Amniotic epithelial cell (primary cell): ENCODE results near the gene L1TD1.
"Not testable (repeated sequence)": the region's sequence is repeated elsewhere in the genome, so short reads cannot be mapped to it uniquely, and the experiment has no call there.

Experiments
- DNase-seq: peaks from one replicate; pipeline ENCODE4 v3.0.0-alpha.2; 2010; ENCODE audit warnings: low read depth

Gene L1TD1

DNA sequence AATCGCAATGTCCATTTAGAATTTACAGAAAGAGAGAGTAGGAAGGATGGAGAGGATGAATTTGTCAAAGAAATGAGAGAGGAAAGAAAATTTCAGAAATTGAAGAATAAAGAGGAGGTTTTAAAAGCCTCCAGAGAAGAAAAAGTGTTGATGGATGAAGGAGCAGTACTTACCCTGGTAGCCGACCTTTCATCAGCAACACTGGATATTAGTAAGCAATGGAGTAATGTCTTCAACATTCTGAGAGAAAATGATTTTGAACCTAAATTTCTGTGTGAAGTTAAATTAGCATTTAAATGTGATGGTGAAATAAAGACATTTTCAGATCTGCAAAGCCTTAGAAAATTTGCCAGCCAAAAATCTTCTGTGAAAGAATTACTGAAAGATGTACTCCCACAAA lies 12.5 kb downstream of the L1TD1 start:
- no peak for DNase-seq

DNA sequence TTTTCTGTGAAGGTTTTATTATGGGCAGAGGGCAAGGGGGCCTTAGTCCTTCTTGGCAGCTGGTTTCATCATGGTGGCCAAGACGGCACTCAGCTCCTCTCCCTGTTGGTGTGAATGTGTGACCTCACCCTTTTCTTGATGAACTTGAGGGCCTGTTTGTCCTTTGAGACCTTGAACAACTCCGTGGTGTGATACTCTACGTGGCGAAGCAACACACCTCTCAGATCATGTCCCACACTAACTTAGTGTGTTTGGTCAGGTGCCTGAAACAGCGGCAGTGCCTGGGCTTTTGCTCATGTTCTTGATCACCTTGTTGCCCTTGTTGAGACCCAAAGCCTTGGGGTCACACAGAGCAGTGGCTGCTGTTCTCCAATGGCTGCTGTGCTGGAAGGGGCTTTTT lies 13.4 kb downstream of the L1TD1 start:
- no peak for DNase-seq

DNA sequence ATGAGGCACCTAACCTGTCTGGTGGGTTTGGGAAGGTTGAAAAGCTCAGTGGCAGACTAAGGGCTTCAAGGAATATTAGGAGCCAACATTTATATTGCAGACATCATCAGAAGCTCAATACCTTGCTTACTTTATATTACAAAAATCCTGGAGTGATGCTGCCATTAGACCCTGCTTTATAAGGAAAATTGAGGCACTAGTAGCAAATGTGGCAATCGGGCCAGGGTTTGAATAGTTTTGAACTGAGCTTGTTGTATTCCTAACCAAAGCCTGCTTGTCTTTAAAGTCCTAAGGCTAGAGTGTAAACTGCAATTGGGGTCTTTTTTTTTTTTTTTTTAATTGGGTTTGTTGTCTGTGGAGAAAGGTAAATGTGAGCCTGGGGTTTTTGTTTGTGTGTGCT lies 14.3 kb downstream of the L1TD1 start:
- DNase-seq = no peak

DNA sequence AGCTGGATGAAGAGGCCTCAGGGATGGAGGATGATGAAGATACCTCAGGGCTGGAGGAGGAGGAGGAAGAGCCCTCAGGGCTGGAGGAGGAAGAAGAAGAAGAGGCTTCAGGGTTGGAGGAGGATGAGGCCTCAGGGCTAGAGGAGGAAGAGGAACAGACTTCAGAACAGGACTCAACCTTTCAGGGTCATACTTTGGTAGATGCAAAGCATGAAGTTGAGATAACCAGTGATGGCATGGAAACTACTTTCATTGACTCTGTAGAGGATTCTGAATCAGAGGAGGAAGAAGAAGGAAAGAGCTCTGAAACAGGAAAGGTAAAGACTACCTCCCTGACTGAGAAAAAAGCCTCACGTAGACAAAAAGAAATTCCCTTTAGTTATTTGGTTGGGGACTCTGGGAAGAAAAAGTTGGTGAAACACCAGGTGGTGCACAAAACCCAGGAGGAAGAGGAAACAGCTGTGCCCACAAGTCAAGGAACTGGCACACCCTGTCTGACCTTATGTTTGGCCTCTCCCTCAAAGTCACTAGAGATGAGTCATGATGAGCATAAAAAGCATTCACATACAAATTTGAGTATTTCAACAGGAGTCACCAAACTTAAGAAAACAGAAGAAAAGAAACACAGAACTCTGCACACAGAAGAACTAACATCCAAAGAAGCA lies 15.4 kb downstream of the L1TD1 start:
- DNase-seq = no peak

DNA sequence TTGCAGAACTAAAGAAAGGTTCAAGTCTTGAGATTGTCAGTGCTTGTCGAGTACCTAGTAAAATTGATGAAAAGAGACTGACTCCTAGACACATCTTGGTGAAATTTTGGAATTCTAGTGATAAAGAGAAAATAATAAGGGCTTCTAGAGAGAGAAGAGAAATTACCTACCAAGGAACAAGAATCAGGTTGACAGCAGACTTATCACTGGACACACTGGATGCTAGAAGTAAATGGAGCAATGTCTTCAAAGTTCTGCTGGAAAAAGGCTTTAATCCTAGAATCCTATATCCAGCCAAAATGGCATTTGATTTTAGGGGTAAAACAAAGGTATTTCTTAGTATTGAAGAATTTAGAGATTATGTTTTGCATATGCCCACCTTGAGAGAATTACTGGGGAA lies 16.3 kb downstream of the L1TD1 start:
- DNase-seq = peak; percentile 0

DNA sequence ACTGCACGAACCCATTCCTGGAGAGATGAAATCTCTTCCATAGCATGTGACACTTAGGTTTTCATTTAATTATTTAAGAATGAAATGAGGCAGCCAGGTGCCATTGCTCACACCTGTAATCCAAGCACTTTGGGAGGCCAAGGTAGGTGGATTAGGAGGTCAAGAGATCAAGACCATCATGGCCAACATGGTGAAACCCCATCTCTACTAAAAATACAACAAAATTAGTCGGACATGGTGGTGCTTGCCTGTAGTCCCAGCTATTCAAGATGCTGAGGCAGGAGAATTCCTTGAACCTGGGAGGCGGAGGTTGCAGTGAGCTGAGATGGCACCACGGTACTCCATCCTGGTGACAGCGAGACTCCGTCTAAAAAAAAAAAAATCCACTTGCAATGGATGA lies 17.8 kb downstream of the L1TD1 start:
- no peak for DNase-seq

DNA sequence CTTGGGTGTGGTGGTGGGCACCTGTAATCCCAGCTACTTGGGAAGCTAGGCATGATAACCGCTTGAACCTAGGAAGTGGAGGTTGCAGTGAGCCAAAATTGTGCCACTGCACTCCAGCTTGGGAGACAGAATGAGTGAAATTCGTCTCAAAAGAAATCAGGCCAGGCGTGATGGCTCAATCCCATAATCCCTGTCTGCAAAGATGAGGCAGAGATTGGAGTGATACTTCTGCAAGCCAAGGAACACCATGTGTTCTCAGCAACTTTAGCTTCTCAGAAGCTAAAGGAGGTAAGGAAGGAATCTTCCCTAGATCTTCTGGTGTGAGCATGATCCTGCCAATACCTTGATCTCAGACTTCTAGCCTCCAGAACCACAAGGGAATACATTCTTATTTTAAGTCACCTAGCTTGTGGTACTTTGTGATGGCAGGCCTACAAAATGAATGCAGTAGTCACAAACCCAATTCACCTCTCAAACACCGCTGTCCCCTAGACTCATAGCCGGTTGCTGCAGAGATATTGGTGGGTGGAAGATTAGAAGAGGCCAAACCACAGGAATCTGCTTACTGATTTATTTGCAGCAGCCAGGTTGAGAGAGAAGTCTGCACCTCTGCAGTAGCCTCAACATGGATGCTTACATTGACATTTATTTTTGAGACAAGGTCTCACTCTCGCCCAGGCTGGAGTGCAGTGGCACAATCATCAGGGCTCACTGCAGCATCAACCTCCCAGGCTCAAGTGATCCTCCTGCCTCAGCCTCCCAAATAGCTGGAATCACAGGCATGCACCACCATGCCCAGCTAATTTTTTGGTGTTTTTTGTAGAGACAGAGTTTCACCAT lies 18.6 kb downstream of the L1TD1 start:
- DNase-seq = no peak

DNA sequence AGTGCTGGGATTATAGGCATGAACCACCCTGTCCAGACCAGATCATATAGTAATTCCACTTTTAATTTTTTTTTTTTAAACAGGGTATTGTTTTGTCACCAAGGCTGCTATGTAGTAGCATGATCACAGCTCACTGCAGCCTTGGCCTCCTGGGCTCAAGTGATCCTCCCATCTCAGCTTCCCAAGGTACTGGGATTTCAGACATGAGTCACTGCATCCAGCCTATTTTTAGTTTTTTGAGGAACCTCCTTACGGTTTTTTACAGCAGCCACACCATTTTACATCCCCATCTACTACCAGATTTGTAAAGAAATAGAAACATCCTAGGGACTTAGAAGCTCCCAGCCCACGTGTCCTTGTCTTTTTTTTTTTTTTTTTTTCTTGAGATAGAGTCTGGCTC lies 24.0 kb downstream of the L1TD1 start:
- DNase-seq = no peak

DNA sequence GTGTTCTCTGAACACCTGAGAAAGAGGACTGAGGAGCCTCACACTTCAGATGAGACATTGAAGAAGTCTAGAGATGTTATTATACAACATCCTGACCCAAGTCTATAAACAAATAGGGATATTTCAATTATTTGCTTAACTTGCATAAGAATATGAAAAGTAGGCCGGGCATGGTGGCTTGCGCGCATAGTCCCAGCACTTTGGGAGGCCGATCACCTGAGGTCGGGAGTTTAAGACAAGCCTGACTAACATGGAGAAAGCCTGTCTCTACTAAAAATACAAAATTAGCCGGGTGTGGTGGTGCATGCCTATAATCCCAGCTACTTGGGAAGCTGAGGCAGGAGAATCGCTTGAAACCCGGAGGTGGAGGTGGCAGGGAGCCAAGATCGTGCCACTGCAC lies 25.8 kb downstream of the L1TD1 start:
- not testable (repeated sequence) for DNase-seq

DNA sequence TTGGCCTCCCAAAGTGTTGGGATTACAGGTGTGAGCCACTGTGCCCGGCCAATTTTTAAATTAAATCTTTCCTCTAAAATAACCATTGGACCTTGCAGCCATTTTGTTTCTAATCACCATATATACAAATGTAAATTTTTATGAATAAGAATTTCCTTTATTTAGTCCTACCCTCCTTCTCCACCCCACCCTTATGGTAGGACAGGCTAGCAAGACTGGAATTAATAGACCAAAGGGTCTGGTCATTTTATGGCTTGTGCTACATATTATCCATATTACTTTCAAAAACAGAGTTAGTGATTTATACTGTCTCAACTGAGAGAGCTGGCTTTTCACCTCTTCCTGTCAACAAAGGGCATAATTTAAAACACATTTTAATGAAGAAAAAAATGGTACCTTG lies 26.5 kb downstream of the L1TD1 start:
- DNase-seq = no peak

DNA sequence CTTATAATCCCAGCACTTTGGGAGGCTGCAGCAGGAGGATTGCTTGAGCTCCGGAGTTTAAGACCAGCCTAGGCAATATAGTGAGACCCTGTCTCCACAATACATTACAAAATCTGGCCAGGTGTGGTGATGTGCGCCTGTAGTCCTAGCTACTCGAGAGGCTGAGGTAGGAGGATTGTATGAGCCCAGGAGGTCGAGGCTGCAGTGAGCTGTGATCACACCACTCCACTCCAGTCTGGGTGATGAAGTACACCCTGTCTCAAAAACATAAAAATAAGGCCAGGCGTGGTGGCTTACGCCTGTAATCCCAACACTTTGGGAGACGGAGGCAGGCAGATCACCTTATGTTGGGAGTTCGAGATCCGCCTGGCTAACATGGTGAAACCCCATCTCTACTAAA lies 27.7 kb downstream of the L1TD1 start:
- DNase-seq = no peak

DNA sequence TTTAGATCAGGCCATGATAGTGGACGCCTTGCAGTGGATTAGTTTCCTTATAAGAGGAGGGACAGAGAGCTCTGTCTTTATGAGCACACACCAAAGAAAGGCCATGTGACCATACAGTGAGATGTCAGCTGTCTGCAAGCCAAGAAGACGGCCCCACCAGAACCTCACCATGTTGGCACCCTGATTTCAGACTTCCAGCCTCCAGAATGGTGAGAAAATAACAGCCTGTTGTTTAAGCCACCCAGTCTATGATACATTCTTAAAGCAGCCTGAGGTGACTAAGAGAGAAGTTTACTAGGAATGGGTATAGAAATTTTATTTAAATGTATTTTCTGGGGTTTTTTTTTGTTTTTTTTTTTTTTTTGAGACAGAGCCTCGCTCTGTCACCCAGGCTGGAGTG lies 29.5 kb downstream of the L1TD1 start:
- no peak for DNase-seq

DNA sequence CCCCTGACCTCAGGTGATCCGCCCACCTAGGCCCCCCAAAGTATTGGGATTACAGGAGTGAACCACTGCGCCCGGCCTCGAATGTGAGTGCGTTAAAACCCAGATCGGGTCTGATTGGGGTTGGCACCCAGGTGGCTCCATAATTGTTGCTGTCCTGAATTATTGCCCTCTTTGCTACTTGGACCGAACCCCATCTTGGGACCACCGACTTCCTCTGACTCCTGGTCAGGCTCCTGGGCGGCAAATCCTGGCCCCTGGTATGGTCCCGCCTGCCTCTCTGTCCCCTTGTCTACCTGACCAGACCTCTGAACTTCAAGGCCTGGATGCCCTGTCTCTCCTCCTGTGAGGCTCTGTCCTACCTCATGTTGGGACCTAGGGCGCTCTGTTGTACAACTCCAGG lies 32.8 kb downstream of the L1TD1 start:
- no peak for DNase-seq

DNA sequence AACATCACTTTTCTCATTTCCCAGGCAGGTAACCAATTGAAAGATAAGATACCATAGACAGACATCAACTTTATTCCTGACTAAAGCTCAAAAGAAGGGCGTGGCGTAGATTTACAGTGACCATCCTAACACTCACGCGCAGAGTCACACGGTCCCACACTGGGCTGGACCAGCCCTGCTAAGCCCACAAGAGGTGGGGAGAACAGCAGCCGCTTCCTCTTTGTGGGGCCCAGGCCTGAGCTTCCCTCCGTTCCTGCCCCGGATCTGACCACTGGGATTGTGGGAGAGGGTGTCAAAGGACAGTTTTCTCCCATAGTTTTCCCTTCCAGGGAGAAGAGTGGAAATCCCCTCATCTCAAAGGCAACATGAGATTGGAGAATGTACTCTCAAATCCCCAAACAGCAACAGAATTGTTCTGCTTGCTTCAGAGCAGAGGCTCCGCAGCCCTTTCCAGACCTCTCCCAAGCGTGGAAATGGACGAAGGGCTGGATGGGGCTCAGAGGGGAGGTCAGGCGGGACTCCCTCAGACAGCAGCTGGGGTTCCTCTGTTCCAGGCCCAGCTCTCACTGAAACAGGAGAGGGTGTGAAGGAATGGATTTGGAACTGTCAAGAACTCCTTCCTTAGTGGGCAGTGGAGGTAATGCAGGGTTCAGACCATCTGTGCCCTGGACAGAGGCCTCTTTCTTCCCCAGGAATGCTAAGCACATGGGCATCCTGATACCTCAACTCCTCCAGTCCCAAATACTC lies 33.7 kb downstream of the L1TD1 start:
- DNase-seq = no peak

DNA sequence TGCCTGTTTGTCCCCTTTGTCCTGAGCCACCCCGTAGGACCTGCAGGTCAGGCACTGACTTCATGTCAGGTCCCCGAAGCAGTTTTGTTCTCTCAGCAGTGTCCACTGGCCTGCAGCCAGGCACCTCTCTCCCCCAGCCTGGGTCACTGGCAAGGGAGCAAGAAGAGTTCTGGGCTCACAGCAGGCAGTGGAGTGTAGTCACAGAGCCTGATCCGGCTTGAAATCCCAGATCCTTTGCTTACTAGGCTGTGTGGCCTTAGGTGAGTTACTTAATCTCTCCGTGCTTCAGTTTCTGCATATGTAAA lies 34.2 kb downstream of the L1TD1 start:
- no peak for DNase-seq

DNA sequence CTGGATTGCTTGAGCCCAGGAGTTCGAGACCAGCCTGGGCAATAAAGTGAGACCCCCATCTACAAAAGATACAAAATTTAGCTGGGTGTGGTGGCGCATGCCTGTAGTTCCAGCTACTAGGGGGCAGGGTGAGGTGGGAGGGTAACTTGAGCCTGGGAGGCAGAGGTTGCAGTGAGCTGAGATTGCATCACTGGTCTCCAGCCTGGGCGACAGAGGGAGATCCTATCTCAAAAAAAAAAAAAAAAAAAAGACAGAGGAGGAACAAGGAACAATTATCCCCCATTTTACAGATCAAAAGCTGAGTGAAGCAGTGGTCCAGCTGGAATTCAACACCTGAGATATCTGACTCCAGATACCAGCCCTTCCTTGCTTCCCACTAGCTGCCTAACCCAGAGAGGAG lies 34.8 kb downstream of the L1TD1 start:
- no peak for DNase-seq

DNA sequence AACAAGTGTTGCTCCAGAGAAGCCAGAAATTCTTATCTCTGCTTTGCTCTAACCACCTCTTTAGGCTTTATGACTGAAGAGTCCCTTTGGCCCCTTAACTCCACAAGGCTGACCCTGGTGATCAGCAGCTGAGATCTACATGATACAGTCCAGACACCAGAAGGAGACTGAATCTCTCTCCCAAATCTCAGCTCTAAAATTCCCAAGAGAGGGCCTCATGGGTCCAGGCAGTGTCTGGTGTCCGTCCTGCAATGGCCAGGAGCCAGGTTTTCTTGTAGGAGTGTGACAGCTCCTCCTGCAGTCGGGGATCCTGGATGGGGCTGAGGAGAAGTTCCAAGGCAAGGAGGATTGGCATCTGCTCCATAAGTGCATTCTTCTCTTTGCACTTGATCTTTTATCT lies 35.3 kb downstream of the L1TD1 start:
- DNase-seq = no peak

DNA sequence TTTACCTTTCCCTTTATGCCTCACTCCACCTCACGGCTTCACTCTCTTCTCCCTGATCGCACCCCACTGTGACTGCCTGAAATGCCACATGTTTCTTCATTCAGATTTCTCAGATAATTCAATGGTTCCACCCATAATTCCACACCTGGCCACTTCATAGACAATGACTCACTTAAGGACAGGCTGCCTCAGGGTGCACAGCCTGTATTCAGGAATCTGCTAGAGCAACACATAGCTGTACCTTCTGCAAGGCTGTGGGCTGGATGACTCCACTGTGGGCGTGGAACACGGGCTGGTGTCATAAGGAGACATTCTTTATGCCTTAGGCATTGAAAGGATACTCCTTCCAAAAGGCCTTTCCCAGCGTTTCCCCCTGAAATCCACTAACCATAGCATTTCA lies 36.1 kb downstream of the L1TD1 start:
- DNase-seq = peak; percentile 6

DNA sequence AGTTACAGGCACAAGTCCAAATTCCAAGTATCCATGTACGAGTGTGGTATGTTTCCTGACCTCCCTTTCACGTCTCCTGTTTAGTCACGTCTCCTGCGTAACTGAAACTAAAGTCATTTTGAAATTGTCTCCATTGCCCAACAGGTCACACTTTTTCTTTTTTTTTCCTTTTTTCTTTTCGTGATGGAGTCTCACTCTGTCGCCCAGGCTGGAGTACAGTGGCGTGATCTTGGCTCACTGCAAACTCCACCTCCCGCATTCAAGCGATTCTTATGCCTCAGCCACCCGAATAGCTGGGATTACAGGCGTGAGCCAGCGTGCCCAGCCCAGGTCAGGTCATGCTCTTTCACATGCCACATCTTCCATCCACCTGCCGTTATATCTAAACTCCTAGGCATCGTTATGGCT lies 38.2 kb downstream of the L1TD1 start:
- no peak for DNase-seq

DNA sequence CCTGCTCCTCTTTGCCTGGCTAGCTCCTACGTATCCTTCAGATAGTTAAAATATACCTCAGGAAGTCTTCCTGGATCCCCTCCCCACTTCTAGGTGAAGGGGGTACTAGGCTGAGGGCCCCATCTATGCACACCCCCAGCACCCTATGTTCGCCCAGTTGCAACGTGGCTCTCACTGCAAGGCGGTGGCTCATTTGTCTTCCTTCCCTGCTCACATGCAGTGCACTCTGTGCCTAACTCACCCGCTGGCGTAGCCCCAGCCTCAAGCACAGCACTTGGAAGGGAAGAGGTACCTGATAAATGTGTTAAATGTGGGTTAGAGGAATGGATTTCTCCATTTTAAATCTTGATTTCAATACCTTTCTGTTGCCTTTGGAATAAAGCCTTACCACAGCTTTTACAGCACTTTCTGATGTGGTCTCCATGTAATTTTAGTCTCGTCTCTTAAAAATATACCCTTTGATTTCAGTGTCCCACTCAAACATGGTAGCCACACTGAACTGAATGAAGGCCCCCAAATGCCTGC lies 39.3 kb downstream of the L1TD1 start:
- DNase-seq = no peak

DNA sequence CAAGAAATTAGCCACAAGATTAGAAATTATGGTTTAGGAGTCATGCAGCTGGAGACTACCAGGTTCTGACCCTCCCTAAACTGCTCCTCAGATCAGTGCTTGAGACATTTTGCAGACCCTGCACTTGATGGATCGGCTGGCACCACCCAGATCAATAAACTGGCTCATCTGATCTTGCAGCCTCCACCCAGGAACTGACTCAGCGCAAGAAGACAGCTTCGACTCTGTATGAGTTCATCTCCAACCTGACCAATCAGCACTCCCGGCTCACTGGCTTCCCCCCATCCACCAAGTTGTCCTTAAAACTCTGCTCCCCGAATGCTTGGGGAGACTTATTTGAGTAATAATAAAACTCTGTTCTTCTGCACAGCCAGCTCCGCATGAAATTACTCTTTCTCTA lies 40.0 kb downstream of the L1TD1 start:
- DNase-seq = no peak

DNA sequence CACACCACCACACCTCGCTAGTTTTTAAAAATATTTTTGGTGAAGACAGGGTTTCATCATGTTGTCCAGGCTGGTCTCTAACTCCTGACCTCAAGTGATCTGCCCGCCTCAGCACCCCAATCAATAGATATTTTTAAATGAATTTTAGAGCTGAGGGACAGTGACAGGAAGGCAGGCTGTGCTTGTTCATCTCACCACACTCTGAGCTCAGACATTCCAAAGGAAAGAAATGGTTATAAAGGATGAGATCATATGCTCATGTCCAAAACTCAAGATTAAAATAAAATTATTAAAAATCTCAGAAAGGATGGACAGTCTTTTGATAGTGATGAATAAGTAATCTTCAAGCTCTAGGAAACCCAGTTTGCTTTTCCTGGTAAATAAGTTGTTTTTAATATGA lies 40.9 kb downstream of the L1TD1 start:
- no peak for DNase-seq

DNA sequence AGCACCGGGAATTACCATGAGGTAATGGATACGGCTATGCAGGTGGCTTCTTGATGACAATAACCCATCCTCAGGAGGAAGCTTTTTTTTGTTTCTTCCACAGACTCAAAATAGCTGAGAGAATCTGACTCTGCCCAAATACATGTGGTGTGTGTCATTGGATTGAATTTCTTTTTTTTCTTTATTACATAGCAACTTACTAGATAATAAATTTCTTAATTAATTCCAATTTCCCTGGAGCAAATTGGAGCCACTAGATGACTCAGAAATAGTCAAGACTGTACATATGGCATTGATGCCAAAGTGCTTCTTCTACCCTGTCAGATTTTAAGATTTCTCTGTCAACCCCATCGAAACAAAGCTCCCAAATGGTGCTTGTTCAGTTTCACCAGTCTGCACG lies 42.7 kb downstream of the L1TD1 start:
- no peak for DNase-seq
